Gastroesophageal sphincter (tissue), 4 donors: ENCODE measurements around the gene AUTS2. TPM values are rescaled to one million over a fixed set of nuclear protein-coding genes. Genes with fewer than 3 reads are reported as not detected.

ENCODE experiments used
- ATAC-seq: fragments of 150-250 bp; one replicate; pipeline ENCODE4 v1.9.1; 2016; ENCODE audit warnings: mild to moderate bottlenecking, moderate library complexity
- H3K27ac ChIP-seq, 4 donors: fragments of 200-600 bp; sonication (generic) in 3 of 4; 1 replicate in 3 of 4; 2 replicates in 1 of 4; pipeline ENCODE4 v1.5.1; 2016 to 2019
- H3K27me3 ChIP-seq: fragments of 200-600 bp; sonication (generic); one replicate; pipeline ENCODE4 v1.5.1; 2019
- H3K36me3 ChIP-seq, 2 donors: fragments of 200-600 bp; sonication (generic); one replicate each; pipeline ENCODE4 v1.5.1; 2019; ENCODE audit warnings: control low read depth in 1 of 2
- H3K4me1 ChIP-seq, 3 donors: fragments of 200-600 bp; sonication (generic); 1 replicate in 2 of 3; 2 replicates in 1 of 3; pipeline ENCODE4 v1.5.1; 2016 to 2019; ENCODE audit warnings: control low read depth in 2 of 3
- H3K4me3 ChIP-seq, 2 donors: fragments of 200-600 bp; sonication (generic); one replicate each; pipeline ENCODE4 v1.5.1; 2019; ENCODE audit warnings: mild to moderate bottlenecking in 1 of 2, moderate library complexity in 1 of 2
- H3K9me3 ChIP-seq, 3 donors: fragments of 200-600 bp; sonication (generic); one replicate each; pipeline ENCODE4 v1.5.1; 2017 to 2019; ENCODE audit warnings: control low read depth in 2 of 3
- CTCF ChIP-seq, 4 experiments: fragments of 200-600 bp in 2 of 4; fragments of 450-650 bp in 2 of 4; sonication (generic) in 1 of 4; IDR thresholded peaks; one replicate each; pipeline ENCODE4 v1.5.1; 2017 to 2019; ENCODE audit warnings: antibody characterized with exemption in 4 of 4, mild to moderate bottlenecking in 2 of 4, moderate library complexity in 2 of 4
- EP300 ChIP-seq: sonication (generic); formaldehyde crosslinking; IDR thresholded peaks from one replicate; pipeline ENCODE4 v1.6.1; 2017; ENCODE audit warnings: antibody characterized with exemption, mild to moderate bottlenecking
- POLR2A ChIP-seq, 2 donors: fragments of 450-650 bp; IDR thresholded peaks; one replicate each; pipeline ENCODE4 v1.6.1; 2017; ENCODE audit warnings: antibody characterized with exemption in 2 of 2, mild to moderate bottlenecking in 2 of 2, moderate library complexity in 1 of 2
- POLR2AphosphoS5 ChIP-seq: sonication (generic); formaldehyde crosslinking; IDR thresholded peaks from one replicate; pipeline ENCODE4 v1.6.1; 2017; ENCODE audit warnings: antibody characterized with exemption
- WGBS, 2 donors: methylation state at CpG; one replicate each; pipeline ENCODE4 v1.1.5; 2018; ENCODE audit warnings: low coverage in 1 of 2; 5-methylcytosine and 5-hydroxymethylcytosine counted together
- total RNA-seq, 4 donors: library from RNA; depleted of rRNA; stranded (reverse); fragments of >200 nt; gene quantifications; one replicate each; pipeline ENCODE4 v1.1.0, GENCODE V29; 2016

Gene AUTS2
- total RNA-seq, 4 donors from 2014 or later, result 12.2 to 48.7 (median 44.1) TPM

DNA sequence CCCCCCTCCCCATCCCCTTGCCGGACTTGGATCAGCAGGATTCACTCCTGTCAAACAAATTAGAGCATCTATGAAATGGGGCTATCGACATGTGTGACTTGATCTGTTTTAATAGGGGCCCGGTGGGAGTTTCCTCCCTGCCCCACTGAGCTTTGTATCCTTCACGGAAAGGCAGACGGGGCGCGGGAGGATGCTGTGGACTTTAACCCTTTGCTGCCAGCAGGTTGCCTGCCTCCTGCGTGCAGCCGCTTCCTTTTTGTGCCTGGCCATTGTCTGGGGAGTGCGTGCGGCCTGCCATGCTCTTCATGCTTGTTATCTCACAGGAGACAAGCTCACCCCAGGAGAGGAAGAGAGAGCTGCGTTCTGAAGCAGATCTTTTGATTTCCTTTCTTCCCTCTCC, 1020.9 kb downstream of the AUTS2 start:
- Histone ChIP-seq H3K4me1 (peaks cover 0 to 12% (median 0%) of the 10 kb centered on the region in 3 donors), H3K27ac (no peak overlapping the region), H3K4me3 (no peak overlapping the region), H3K36me3 (no peaks in the 10 kb centered on the region), H3K9me3 (no peaks in the 10 kb centered on the region), H3K27me3 (no peaks in the 10 kb centered on the region)
- ATAC-seq, result no peak
- TF ChIP-seq POLR2A (IDR thresholded peaks at IDR 0.05) (no peak), POLR2AphosphoS5 (no peak)
- WGBS, 2 donors, result 75 to 81% methylated on average over 6 to 9 of the region's 12 CpGs

DNA sequence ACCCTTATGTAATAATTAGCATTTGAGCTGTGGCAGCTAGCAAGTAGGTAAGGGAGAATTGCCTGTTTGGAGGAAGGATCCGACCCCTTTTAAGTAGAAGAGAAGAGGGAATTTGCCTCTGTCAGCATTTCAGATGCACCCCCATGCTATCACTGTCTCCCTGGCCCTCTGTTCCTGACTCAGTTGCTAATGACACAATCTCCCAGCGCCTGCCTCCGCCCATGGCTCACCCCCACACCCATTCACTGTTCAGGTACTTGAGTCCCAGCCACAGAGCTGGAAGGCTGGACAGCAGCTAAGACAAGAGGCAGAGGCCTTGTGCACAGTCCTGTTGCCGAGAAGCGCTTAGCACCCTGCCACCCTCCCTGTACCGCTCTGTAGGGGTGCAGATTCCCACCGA, 1021.4 kb downstream of the AUTS2 start:
- no peaks in the 10 kb centered on the region for H3K36me3 ChIP-seq
- H3K27ac ChIP-seq, result no peak overlapping the region
- no peak overlapping the region for H3K4me3 ChIP-seq
- H3K9me3 ChIP-seq, result no peaks in the 10 kb centered on the region
- 80 to 83% methylated on average over 1 of the region's 7 CpGs for WGBS, 2 donors
- no peaks in the 10 kb centered on the region for H3K27me3 ChIP-seq
- peaks cover 0 to 7% (median 0%) of the 10 kb centered on the region in 3 donors for H3K4me1 ChIP-seq
- no peak for ATAC-seq
- TF ChIP-seq POLR2A (IDR thresholded peaks at IDR 0.05) (no peak), EP300 (no peak), POLR2AphosphoS5 (no peak), CTCF (IDR thresholded peaks at IDR 0.05) (no peak)

- Histone ChIP-seq H3K9me3 (no peaks in the 10 kb centered on the region), H3K4me1 (no peaks in the 10 kb centered on the region), H3K36me3 (no peaks in the 10 kb centered on the region), H3K4me3 (no peak overlapping the region), H3K27ac (no peak overlapping the region), H3K27me3 (no peaks in the 10 kb centered on the region)
- no peak for ATAC-seq
- TF ChIP-seq EP300, result no peak
- no peak for TF ChIP-seq POLR2AphosphoS5
- TF ChIP-seq POLR2A (IDR thresholded peaks at IDR 0.05), result no peak
- TF ChIP-seq CTCF (IDR thresholded peaks at IDR 0.05), result no peak
- WGBS, 2 donors, result 89 to 90% methylated on average over 6 to 12 of the region's 19 CpGs
Observed at GRCh38 chr7:70620333-70621055, 1022.2 kb downstream of the AUTS2 start.

DNA sequence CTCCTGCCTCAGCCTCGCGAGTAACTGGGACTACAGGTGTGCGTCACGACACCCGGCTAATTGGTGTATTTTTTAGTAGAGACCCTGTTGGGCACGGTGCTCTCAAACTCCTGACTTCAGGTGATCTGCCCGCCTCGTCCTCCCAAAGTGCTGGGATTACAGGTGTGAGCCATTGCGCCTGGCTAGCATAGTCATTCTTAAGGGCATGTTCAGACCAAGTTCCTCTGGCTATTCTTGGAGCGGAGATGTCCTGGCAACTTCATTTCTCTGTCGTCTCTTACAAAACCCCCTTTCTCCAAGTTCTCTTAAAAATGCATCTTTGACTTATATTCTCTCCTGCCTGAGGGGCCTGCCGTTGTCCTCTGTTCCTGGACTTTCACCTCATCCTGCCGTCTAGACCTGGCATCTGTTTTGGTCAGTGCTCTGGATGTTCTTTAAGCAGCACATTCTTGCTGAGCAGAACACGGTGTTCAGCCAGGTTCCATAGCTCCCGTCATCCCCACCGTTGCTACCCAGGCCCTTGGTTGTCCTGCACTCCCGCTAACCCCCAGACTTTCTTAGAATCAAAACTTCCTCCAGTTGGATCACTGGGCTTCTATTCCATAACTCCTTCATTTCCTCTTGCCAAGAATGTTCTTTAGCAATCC, 1023.8 kb downstream of the AUTS2 start:
- WGBS, 2 donors, result 78 to 87% methylated on average over 5 to 15 of the region's 17 CpGs
- H3K4me1 ChIP-seq, result no peaks in the 10 kb centered on the region
- H3K27ac ChIP-seq, result no peak overlapping the region
- ATAC-seq, result no peak
- TF ChIP-seq POLR2AphosphoS5 (peak; percentile 34), POLR2A (IDR thresholded peaks at IDR 0.05) (no peak)
- no peaks in the 10 kb centered on the region for H3K27me3 ChIP-seq
- H3K4me3 ChIP-seq, result no peak overlapping the region
- H3K36me3 ChIP-seq, result no peaks in the 10 kb centered on the region
- no peaks in the 10 kb centered on the region for H3K9me3 ChIP-seq

- no peak for TF ChIP-seq POLR2A (IDR thresholded peaks at IDR 0.05)
- TF ChIP-seq CTCF (IDR thresholded peaks at IDR 0.05), result no peak
- no peak for TF ChIP-seq POLR2AphosphoS5
- TF ChIP-seq EP300, result no peak
- no peaks in the 10 kb centered on the region for H3K27me3 ChIP-seq
- H3K4me1 ChIP-seq, result no peaks in the 10 kb centered on the region
- H3K4me3 ChIP-seq, result no peak overlapping the region
- ATAC-seq, result no peak
- no peaks in the 10 kb centered on the region for H3K36me3 ChIP-seq
- H3K27ac ChIP-seq, result no peak overlapping the region
- no peaks in the 10 kb centered on the region for H3K9me3 ChIP-seq
- 92 to 98% methylated on average over 5 of the region's 5 CpGs for WGBS, 2 donors
Observed at GRCh38 chr7:70622936-70623335, 1024.7 kb downstream of the AUTS2 start.
